Measurements from ENCODE around the gene STXBP6.
A peak's percentile ranks its signal among the peaks of the same experiment; 100 is the strongest.

STXBP6 gene

GRCh38 chr14:24858052-24858451 lies 191.9 kb downstream of the STXBP6 start:
- DNase-seq (ENCODE audit: low read depth): no peak
- no peak overlapping the region for H3K4me3 ChIP-seq (ENCODE audit: low read depth, low read length)
- no peak for TF ChIP-seq CTCF (conservative IDR thresholded peaks at IDR 0.05; ENCODE audit: low read depth, low read length)

- TF ChIP-seq CTCF (conservative IDR thresholded peaks at IDR 0.05; ENCODE audit: low read depth, low read length): no peak
- no peak overlapping the region for H3K4me3 ChIP-seq (ENCODE audit: low read depth, low read length)
- DNase-seq (ENCODE audit: low read depth): no peak
Observed at GRCh38 chr14:24857277-24857676, 192.7 kb downstream of the STXBP6 start.

- no peak for TF ChIP-seq CTCF (conservative IDR thresholded peaks at IDR 0.05; ENCODE audit: low read depth, low read length)
- no peak overlapping the region for H3K4me3 ChIP-seq (ENCODE audit: low read depth, low read length)
- DNase-seq (ENCODE audit: low read depth): no peak
Observed at GRCh38 chr14:24853446-24853845, 196.5 kb downstream of the STXBP6 start.

GRCh38 chr14:24852312-24853060 lies 197.5 kb downstream of the STXBP6 start:
- no peak for TF ChIP-seq CTCF (conservative IDR thresholded peaks at IDR 0.05; ENCODE audit: low read depth, low read length)
- no peak for DNase-seq (ENCODE audit: low read depth)
- H3K4me3 ChIP-seq (ENCODE audit: low read depth, low read length): no peak overlapping the region

GRCh38 chr14:24851837-24852236 lies 198.1 kb downstream of the STXBP6 start:
- DNase-seq (ENCODE audit: low read depth): peak; percentile 52
- H3K4me3 ChIP-seq (ENCODE audit: low read depth, low read length): no peak overlapping the region
- no peak for TF ChIP-seq CTCF (conservative IDR thresholded peaks at IDR 0.05; ENCODE audit: low read depth, low read length)

GRCh38 chr14:24851406-24851805 lies 198.5 kb downstream of the STXBP6 start:
- DNase-seq (ENCODE audit: low read depth): no peak
- no peak for TF ChIP-seq CTCF (conservative IDR thresholded peaks at IDR 0.05; ENCODE audit: low read depth, low read length)
- H3K4me3 ChIP-seq (ENCODE audit: low read depth, low read length): no peak overlapping the region

- no peak overlapping the region for H3K4me3 ChIP-seq (ENCODE audit: low read depth, low read length)
- no peak for DNase-seq (ENCODE audit: low read depth)
- no peak for TF ChIP-seq CTCF (conservative IDR thresholded peaks at IDR 0.05; ENCODE audit: low read depth, low read length)
Observed at GRCh38 chr14:24850072-24850471, 199.9 kb downstream of the STXBP6 start.
